ENCODE results near the gene SH3GL1. TPM values are rescaled to one million over a fixed set of nuclear protein-coding genes. Genes with fewer than 3 reads are reported as not detected.

Gene SH3GL1
- total RNA-seq, 4 donors from 2014 or later = 109 to 117 (median 112) TPM

DNA sequence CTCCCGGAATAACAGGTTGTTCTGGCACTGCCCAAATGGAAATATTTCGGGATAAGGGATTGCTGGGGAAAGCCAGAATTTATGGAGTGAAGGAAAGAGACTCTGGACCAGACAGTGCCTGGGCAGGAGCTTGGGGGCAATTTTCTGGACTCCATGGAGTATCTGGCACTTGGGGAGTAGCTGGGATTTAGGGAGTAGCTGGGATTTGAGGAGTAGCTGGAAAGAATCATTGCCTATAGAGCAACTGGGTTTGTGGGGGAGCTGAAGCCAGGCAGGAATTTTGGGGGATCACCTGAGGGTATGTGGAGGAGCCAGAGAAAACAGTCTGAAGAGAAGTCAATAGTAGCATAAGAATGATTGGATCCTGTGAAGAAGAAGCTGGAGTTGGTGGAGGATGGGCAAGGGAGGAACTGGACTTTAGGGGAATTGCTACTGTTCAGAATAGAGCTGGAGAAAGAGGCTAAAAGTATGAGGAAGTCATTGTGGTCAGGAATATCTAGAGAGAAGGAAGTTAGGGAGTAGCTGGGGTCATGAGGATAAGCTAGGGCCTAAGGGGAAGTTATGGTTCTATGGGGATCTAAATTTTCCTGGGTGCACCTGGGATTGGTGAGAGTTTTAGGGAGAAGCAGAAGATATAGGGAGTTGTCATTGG lies 81.2 kb downstream of the SH3GL1 start:
- no peak overlapping the region for H3K4me3 ChIP-seq (ENCODE audit: low read depth, poor library complexity, severe bottlenecking)
- intact Hi-C loops (cut with DNase I; ENCODE audit: low total_unique reads) = no loop called here
- no peak for DNase-seq (ENCODE audit: low spot score in 2 of 2)
- no peak for TF ChIP-seq POLR2A (IDR thresholded peaks at IDR 0.05)
- TF ChIP-seq, protein P1, sequence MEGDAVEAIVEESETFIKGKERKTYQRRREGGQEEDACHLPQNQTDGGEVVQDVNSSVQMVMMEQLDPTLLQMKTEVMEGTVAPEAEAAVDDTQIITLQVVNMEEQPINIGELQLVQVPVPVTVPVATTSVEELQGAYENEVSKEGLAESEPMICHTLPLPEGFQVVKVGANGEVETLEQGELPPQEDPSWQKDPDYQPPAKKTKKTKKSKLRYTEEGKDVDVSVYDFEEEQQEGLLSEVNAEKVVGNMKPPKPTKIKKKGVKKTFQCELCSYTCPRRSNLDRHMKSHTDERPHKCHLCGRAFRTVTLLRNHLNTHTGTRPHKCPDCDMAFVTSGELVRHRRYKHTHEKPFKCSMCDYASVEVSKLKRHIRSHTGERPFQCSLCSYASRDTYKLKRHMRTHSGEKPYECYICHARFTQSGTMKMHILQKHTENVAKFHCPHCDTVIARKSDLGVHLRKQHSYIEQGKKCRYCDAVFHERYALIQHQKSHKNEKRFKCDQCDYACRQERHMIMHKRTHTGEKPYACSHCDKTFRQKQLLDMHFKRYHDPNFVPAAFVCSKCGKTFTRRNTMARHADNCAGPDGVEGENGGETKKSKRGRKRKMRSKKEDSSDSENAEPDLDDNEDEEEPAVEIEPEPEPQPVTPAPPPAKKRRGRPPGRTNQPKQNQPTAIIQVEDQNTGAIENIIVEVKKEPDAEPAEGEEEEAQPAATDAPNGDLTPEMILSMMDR (IDR thresholded peaks at IDR 0.05) = no peak
- WGBS, 2 donors = 87 to 88% methylated on average over 2 of the region's 2 CpGs

DNA sequence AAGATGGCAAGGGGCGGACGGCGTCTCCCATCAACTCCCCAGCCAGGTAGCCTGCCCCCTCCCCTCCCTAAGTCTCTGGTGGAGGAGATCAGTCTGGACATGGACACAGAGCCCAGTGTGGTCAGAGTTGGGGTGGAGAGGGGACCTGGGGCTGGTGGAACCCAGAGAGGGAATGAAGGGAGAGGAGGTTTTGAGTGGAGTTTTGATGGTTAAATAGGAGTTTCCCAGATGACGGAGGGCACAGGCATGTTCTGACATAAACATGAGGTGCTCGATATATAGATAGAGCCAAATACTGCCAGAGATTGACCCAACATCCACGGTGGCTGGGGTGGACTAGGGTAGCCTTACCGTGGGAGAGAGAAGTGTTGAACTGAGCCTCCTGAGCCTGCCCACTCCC lies 81.9 kb downstream of the SH3GL1 start:
- no peak for DNase-seq (ENCODE audit: low spot score in 2 of 2)
- intact Hi-C loops (cut with DNase I; ENCODE audit: low total_unique reads) = no loop called here
- WGBS, 2 donors = 83 to 93% methylated on average over 7 of the region's 7 CpGs
- H3K4me3 ChIP-seq (ENCODE audit: low read depth, poor library complexity, severe bottlenecking) = no peak overlapping the region
- TF ChIP-seq, protein P1 (IDR thresholded peaks at IDR 0.05) = no peak
- no peak for TF ChIP-seq POLR2A (IDR thresholded peaks at IDR 0.05)

DNA sequence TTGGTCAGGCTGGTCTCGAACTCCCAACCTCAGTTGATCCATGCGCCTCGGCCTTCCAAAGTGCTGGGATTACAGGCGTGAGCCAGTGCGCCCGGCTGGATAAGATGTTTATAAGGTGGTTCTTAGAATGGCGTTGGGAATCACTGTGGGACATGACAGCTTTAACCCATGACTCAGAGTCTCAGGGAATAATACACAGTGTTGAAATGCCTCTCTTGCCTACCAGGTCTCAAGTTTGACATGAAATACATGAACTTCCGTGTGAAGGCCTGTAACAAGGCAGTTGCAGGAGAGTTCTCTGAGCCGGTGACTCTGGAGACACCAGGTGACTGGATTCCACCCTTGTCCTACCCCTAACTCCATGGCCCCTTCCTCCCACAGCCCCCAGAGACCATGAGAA lies 83.4 kb downstream of the SH3GL1 start:
- TF ChIP-seq, protein P1 (IDR thresholded peaks at IDR 0.05) = no peak
- no peak for TF ChIP-seq POLR2A (IDR thresholded peaks at IDR 0.05)
- intact Hi-C loops (cut with DNase I; ENCODE audit: low total_unique reads) = no loop called here
- 84 to 91% methylated on average over 9 of the region's 9 CpGs for WGBS, 2 donors
- no peak overlapping the region for H3K4me3 ChIP-seq (ENCODE audit: low read depth, poor library complexity, severe bottlenecking)
- no peak for DNase-seq (ENCODE audit: low spot score in 2 of 2)

DNA sequence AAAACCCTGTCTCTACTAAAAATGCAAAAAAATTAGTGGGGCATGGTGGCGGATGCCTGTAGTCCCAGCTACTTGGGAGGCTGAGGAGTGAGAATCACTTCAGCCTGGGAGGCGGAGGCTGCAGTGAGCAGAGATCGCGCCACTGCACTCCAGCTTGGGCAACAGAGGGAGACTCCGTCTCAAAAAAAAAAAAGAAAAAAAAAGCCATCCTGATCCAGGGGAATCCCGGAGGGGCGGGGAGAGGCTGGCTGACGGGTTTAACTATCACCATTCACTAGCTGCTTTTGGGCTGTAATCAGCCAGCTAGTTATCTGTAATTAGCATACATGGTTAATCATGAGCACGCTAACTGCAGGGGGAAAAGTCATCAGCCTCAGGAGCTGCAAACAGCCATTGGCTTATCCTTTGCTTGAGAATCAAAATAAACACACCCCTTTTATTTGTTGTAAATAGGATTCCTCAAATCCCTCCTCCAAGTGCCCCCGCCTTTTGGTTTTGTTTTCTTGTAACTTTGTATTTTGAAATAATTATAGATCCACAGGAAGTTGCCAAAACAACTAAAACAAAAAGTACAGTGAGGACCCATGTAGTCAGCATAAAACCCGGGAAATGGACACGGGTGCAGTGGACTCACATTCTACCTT lies 86.4 kb downstream of the SH3GL1 start:
- intact Hi-C loops (cut with DNase I; ENCODE audit: low total_unique reads) = no loop called here
- no peak for DNase-seq (ENCODE audit: low spot score in 2 of 2)
- H3K4me3 ChIP-seq (ENCODE audit: low read depth, poor library complexity, severe bottlenecking) = no peak overlapping the region
- TF ChIP-seq POLR2A (IDR thresholded peaks at IDR 0.05) = no peak
- TF ChIP-seq, protein P1 (IDR thresholded peaks at IDR 0.05) = no peak
- 23 to 27% methylated on average over 12 of the region's 12 CpGs for WGBS, 2 donors

Small RNAs within 50 kb of the gene (microRNA-seq; reads per million reads assigned to microRNA genes)
- 0.57 to 0.68 reads per million in 2 donors for gene MIR4746 (ENCODE audit: borderline number of aligned reads in 1 of 2, borderline replicate concordance in 2 of 2)

Other genes starting within 250 kb of the SH3GL1 start
- not detected for gene CREB3L3, start 246.9 kb downstream of the SH3GL1 start, total RNA-seq
- 10 to 100 TPM; 18.7 to 39.8 (median 32.9) TPM for gene SIRT6, start 218.0 kb downstream of the SH3GL1 start, total RNA-seq
- gene ANKRD24, start 217.9 kb downstream of the SH3GL1 start, total RNA-seq = 1 to 10 TPM in 2 of 4 donors, under 1 TPM in 1, not detected in 1; 0.22 to 3.2 (median 1.5) TPM
- 1 to 10 TPM in 1 of 4 donors, not detected in 3; 2.2 TPM for gene EBI3, start 171.0 kb downstream of the SH3GL1 start, total RNA-seq
- gene YJU2, start 153.5 kb downstream of the SH3GL1 start, total RNA-seq = 10 to 100 TPM; 23.4 to 33.6 (median 28.3) TPM
- not detected for gene SHD, start 121.3 kb downstream of the SH3GL1 start, total RNA-seq
- gene TMIGD2, start 98.2 kb downstream of the SH3GL1 start, total RNA-seq = not detected
- under 1 TPM in 2 of 4 donors, not detected in 2; 0.16 to 0.64 TPM for gene FSD1, start 95.9 kb downstream of the SH3GL1 start, total RNA-seq
- gene STAP2, start 61.7 kb downstream of the SH3GL1 start, total RNA-seq = 100 to 1,000 TPM in 2 of 4 donors, 10 to 100 TPM in 2; 78.5 to 159 (median 122) TPM
- gene MPND, start 57.0 kb downstream of the SH3GL1 start, total RNA-seq = 10 to 100 TPM in 1 of 4 donors, 1 to 10 TPM in 3; 4.4 to 10.6 (median 7.8) TPM
- gene CHAF1A, start 2.1 kb upstream of the SH3GL1 start, total RNA-seq = 10 to 100 TPM in 3 of 4 donors, 1 to 10 TPM in 1; 9.0 to 25.9 (median 12.6) TPM
- gene UBXN6, start 57.2 kb upstream of the SH3GL1 start, total RNA-seq = 100 to 1,000 TPM in 2 of 4 donors, 10 to 100 TPM in 2; 77.0 to 161 (median 111) TPM
- 10 to 100 TPM; 20.9 to 36.4 (median 30.1) TPM for gene HDGFL2, start 71.8 kb upstream of the SH3GL1 start, total RNA-seq
- 10 to 100 TPM; 10.6 to 55.1 (median 24.2) TPM for gene PLIN4, start 117.9 kb upstream of the SH3GL1 start, total RNA-seq
- 10 to 100 TPM in 1 of 4 donors, 1 to 10 TPM in 3; 1.0 to 21.2 (median 5.3) TPM for gene PLIN5, start 134.7 kb upstream of the SH3GL1 start, total RNA-seq
- gene LRG1, start 139.5 kb upstream of the SH3GL1 start, total RNA-seq = 1 to 10 TPM; 1.8 to 9.9 (median 2.7) TPM
- gene SEMA6B, start 159.1 kb upstream of the SH3GL1 start, total RNA-seq = 1 to 10 TPM; 3.3 to 6.0 (median 3.6) TPM
- gene TNFAIP8L1, start 239.0 kb upstream of the SH3GL1 start, total RNA-seq = 10 to 100 TPM in 1 of 4 donors, 1 to 10 TPM in 3; 3.1 to 11.6 (median 7.0) TPM